Measurements from ENCODE around the gene FGF14.

The FGF14 gene

GRCh38 chr13:101919541-101920181, 482.2 kb downstream of the FGF14 start:
- POLR2A ChIA-PET, result no interaction called here

GRCh38 chr13:101917833-101918661, 483.8 kb downstream of the FGF14 start:
- Histone ChIP-seq H3K9me3 (ENCODE audit: control insufficient read depth, insufficient read depth, low read depth, low read length) (no peaks in the 10 kb centered on the region), H3K4me3 (ENCODE audit: low read depth, low read length) (no peak overlapping the region), H3K4me1 (ENCODE audit: control insufficient read depth, insufficient read depth, low read length) (no peaks in the 10 kb centered on the region), H3K36me3 (ENCODE audit: control insufficient read depth in 2 of 2, insufficient read depth in 1 of 2, low read length in 2 of 2) (no peaks in the 10 kb centered on the region), H3K27ac (ENCODE audit: extremely low read depth, low read depth, low read length) (no peak overlapping the region)
- TF ChIP-seq OSR2 (tag by site-specific recombination; IDR thresholded peaks at IDR 0.05) (no peak), ZNF843 (tag by site-specific recombination; IDR thresholded peaks at IDR 0.05) (no peak), ZNF777 (tag by site-specific recombination; IDR thresholded peaks at IDR 0.05; ENCODE audit: borderline replicate concordance) (no peak), ZNF76 (tag by site-specific recombination; IDR thresholded peaks at IDR 0.05; ENCODE audit: borderline replicate concordance, low read depth) (no peak), ZNF518A (tag by site-specific recombination; conservative IDR thresholded peaks at IDR 0.05; ENCODE audit: low read depth) (no peak), PRDM2 (tag by site-specific recombination; IDR thresholded peaks at IDR 0.05; ENCODE audit: borderline replicate concordance) (no peak), ZNF175 (tag by site-specific recombination; IDR thresholded peaks at IDR 0.05) (no peak), ZNF157 (tag by site-specific recombination; IDR thresholded peaks at IDR 0.05) (no peak)
- CTCF ChIA-PET, result interaction anchor here (0.6 kb wide), 1 partner anchor 132 kb away, joined by 3 read pairs; no protein-coding TSS in a partner anchor
- POLR2A ChIA-PET, result no interaction called here

More at GRCh38 chr13:101919541-101920181, 482.2 kb downstream of the FGF14 start:
- H3K27ac ChIP-seq (ENCODE audit: extremely low read depth, low read depth, low read length), result no peak overlapping the region
- peak overlapping the region; percentile 2 for H3K4me3 ChIP-seq (ENCODE audit: low read depth, low read length)
- H3K9me3 ChIP-seq (ENCODE audit: control insufficient read depth, insufficient read depth, low read depth, low read length), result no peaks in the 10 kb centered on the region
- H3K36me3 ChIP-seq (ENCODE audit: control insufficient read depth in 2 of 2, insufficient read depth in 1 of 2, low read length in 2 of 2), result no peaks in the 10 kb centered on the region
- TF ChIP-seq REST (tag by site-specific recombination; IDR thresholded peaks at IDR 0.05), result peak; percentile 93
- peak; percentile 17; the same call in 1 of the 2 replicates for TF ChIP-seq ZNF394 (tag by site-specific recombination; IDR thresholded peaks at IDR 0.05; ENCODE audit: borderline replicate concordance)
- no peak for TF ChIP-seq ZNF239 (tag by site-specific recombination; IDR thresholded peaks at IDR 0.05)
- no peaks in the 10 kb centered on the region for H3K4me1 ChIP-seq (ENCODE audit: control insufficient read depth, insufficient read depth, low read length)
- CTCF ChIA-PET, result interaction anchor here (0.6 to 2.6 kb wide), 12 partner anchors 13 to 1461 kb away, joined by 3 to 29 read pairs (median 3); no protein-coding TSS in a partner anchor
